WTC11 (cell line): ENCODE measurements around the gene CD2AP. TPM values are rescaled to one million over a fixed set of nuclear protein-coding genes. Genes with fewer than 3 reads are reported as not detected.

ENCODE experiments used
- ATAC-seq: fragments of 200-7000 bp; cut with Tn5 transposase; 2 replicates; pipeline ENCODE4 v1.10.0; 2021; ENCODE audit warnings: mild to moderate bottlenecking, moderate library complexity
- CTCF ChIA-PET: fragments of 300-600 bp; sonication (Branson Sonifier 250); formaldehyde crosslinking; loops from one replicate; lab custom pipeline; 2021; ENCODE audit warnings: antibody characterized with exemption; lab: Charles Lee
- POLR2A ChIA-PET: fragments of 350-600 bp; sonication (Branson Sonifier 250); formaldehyde crosslinking; loops from one replicate; lab custom pipeline; 2021; ENCODE audit warnings: antibody characterized with exemption; lab: Charles Lee
- DNase-seq: peaks from one replicate; pipeline ENCODE4 v3.0.0; 2021; ENCODE audit warnings: low spot score
- H3K27ac Mint-ChIP-seq: 2 replicates; pipeline ENCODE4 v1.8.0; 2021; ENCODE audit warnings: mixed read lengths
- H3K27me3 Mint-ChIP-seq: 2 replicates; pipeline ENCODE4 v1.8.0; 2021; ENCODE audit warnings: low read depth, mild to moderate bottlenecking, moderate library complexity, mixed read lengths
- H3K36me3 Mint-ChIP-seq: 2 replicates; pipeline ENCODE4 v1.8.0; 2021; ENCODE audit warnings: mixed read lengths
- H3K4me1 Mint-ChIP-seq: 2 replicates; pipeline ENCODE4 v1.8.0; 2022; ENCODE audit warnings: mixed read lengths
- H3K4me3 Mint-ChIP-seq: 2 replicates; pipeline ENCODE4 v1.8.0; 2021; ENCODE audit warnings: mild to moderate bottlenecking, moderate library complexity, mixed read lengths
- H3K9me3 Mint-ChIP-seq: 2 replicates; pipeline ENCODE4 v1.8.0; 2021; ENCODE audit warnings: mixed read lengths
- ERG ChIP-seq: fragments of 250-450 bp; sonication (Bioruptor Pico); IDR thresholded peaks from 2 replicates; pipeline ENCODE4 v1.8.0; 2021; ENCODE audit warnings: mild to moderate bottlenecking
- NR1H2 ChIP-seq: sonication (generic); formaldehyde crosslinking; IDR thresholded peaks from 2 replicates; pipeline ENCODE4 v1.9.0; 2021; ENCODE audit warnings: mild to moderate bottlenecking, moderate library complexity, missing genetic modification reagents
- SMAD4 ChIP-seq: sonication (generic); formaldehyde crosslinking; IDR thresholded peaks from 2 replicates; pipeline ENCODE4 v1.8.0; 2022; ENCODE audit warnings: mild to moderate bottlenecking, missing genetic modification reagents
- TEAD1 ChIP-seq: sonication (generic); formaldehyde crosslinking; IDR thresholded peaks from 2 replicates; pipeline ENCODE4 v1.8.0; 2022; ENCODE audit warnings: mild to moderate bottlenecking, missing genetic modification reagents
- ZNF263 ChIP-seq: sonication (generic); formaldehyde crosslinking; IDR thresholded peaks from 2 replicates; pipeline ENCODE4 v1.8.1; 2022; ENCODE audit warnings: low read depth, mild to moderate bottlenecking, moderate library complexity, missing genetic modification reagents
- ZNF416 ChIP-seq: fragments of 250-450 bp; sonication (Bioruptor Pico); IDR thresholded peaks from 2 replicates; pipeline ENCODE4 v1.9.0; 2021; ENCODE audit warnings: mild to moderate bottlenecking, inconsistent platforms
- ZNF425 ChIP-seq: fragments of 250-450 bp; sonication (Bioruptor Pico); conservative IDR thresholded peaks from 2 replicates; pipeline ENCODE4 v1.9.0; 2021; ENCODE audit warnings: mild to moderate bottlenecking
- ZNF532 ChIP-seq: fragments of 250-450 bp; sonication (Bioruptor Pico); IDR thresholded peaks from 2 replicates; pipeline ENCODE4 v1.9.0; 2021; ENCODE audit warnings: mild to moderate bottlenecking, borderline replicate concordance
- ZNF671 ChIP-seq: fragments of 250-450 bp; sonication (Bioruptor Pico); IDR thresholded peaks from 2 replicates; pipeline ENCODE4 v1.8.0; 2021; ENCODE audit warnings: mild to moderate bottlenecking
- total RNA-seq: library from RNA; stranded (reverse); gene quantifications from 3 replicates; pipeline ENCODE4 v1.2.3, GENCODE V29; 2021
- TF ChIP-seq, protein P1 (sequence below): sonication (generic); formaldehyde crosslinking; IDR thresholded peaks from 2 replicates; pipeline ENCODE4 v1.8.1; 2022; ENCODE audit warnings: mild to moderate bottlenecking, missing genetic modification reagents, moderate library complexity, borderline replicate concordance
- TF ChIP-seq, protein P2 (sequence below): sonication (generic); formaldehyde crosslinking; IDR thresholded peaks from 2 replicates; pipeline ENCODE4 v1.8.0; 2022; ENCODE audit warnings: missing genetic modification reagents
- TF ChIP-seq, protein P3 (sequence below): sonication (generic); formaldehyde crosslinking; IDR thresholded peaks from 2 replicates; pipeline ENCODE4 v1.8.1; 2022; ENCODE audit warnings: mild to moderate bottlenecking, moderate library complexity, missing genetic modification reagents

The CD2AP gene
- total RNA-seq, 1 experiment from 2014 or later = 77.0 TPM

DNA sequence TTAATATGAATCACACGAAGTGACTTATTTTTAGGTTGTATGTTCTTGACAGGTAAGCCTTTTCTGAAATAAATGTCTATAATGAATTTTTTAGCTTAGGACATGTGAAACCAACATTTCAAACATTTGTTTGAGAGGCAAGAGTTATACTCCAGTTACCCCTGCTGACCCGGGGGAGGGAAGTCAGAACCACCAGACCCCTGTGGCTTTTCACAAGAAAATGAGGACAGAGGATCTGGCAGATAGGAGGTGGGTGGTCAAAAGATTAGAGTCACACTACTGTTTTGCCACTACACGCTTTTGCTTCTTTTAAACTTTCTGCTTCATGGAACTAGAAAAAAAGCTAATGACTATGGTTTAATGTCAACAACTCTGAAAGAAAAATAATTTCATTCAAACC is 193.3 kb downstream of the CD2AP start:
- peaks cover 26% of the 10 kb centered on the region for H3K4me1 Mint-ChIP-seq
- no peak overlapping the region for H3K27ac Mint-ChIP-seq
- H3K36me3 Mint-ChIP-seq = no peaks in the 10 kb centered on the region
- POLR2A ChIA-PET = no interaction called here
- no peak for DNase-seq
- H3K27me3 Mint-ChIP-seq = no peaks in the 10 kb centered on the region
- H3K9me3 Mint-ChIP-seq = 0 out of 2 replicates have a peak, but pooled peaks cover 2% of the 10 kb centered on the region
- no peak overlapping the region for H3K4me3 Mint-ChIP-seq
- peak; percentile 35; the same call in 1 of the 2 replicates for ATAC-seq
- CTCF ChIA-PET = interaction anchor here (1.3 kb wide), 1 partner anchor 63 kb away, joined by 3 read pairs; no protein-coding TSS in a partner anchor
- no peak for TF ChIP-seq TEAD1
- no peak for TF ChIP-seq ZNF425 (CRISPR knock-in tag)
- no peak for TF ChIP-seq ERG (CRISPR knock-in tag)
- TF ChIP-seq, protein P1, sequence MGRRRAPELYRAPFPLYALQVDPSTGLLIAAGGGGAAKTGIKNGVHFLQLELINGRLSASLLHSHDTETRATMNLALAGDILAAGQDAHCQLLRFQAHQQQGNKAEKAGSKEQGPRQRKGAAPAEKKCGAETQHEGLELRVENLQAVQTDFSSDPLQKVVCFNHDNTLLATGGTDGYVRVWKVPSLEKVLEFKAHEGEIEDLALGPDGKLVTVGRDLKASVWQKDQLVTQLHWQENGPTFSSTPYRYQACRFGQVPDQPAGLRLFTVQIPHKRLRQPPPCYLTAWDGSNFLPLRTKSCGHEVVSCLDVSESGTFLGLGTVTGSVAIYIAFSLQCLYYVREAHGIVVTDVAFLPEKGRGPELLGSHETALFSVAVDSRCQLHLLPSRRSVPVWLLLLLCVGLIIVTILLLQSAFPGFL = no peak
- TF ChIP-seq ZNF263 (CRISPR knock-in tag) = no peak
- TF ChIP-seq ZNF416 (CRISPR knock-in tag) = no peak
- TF ChIP-seq, protein P2, sequence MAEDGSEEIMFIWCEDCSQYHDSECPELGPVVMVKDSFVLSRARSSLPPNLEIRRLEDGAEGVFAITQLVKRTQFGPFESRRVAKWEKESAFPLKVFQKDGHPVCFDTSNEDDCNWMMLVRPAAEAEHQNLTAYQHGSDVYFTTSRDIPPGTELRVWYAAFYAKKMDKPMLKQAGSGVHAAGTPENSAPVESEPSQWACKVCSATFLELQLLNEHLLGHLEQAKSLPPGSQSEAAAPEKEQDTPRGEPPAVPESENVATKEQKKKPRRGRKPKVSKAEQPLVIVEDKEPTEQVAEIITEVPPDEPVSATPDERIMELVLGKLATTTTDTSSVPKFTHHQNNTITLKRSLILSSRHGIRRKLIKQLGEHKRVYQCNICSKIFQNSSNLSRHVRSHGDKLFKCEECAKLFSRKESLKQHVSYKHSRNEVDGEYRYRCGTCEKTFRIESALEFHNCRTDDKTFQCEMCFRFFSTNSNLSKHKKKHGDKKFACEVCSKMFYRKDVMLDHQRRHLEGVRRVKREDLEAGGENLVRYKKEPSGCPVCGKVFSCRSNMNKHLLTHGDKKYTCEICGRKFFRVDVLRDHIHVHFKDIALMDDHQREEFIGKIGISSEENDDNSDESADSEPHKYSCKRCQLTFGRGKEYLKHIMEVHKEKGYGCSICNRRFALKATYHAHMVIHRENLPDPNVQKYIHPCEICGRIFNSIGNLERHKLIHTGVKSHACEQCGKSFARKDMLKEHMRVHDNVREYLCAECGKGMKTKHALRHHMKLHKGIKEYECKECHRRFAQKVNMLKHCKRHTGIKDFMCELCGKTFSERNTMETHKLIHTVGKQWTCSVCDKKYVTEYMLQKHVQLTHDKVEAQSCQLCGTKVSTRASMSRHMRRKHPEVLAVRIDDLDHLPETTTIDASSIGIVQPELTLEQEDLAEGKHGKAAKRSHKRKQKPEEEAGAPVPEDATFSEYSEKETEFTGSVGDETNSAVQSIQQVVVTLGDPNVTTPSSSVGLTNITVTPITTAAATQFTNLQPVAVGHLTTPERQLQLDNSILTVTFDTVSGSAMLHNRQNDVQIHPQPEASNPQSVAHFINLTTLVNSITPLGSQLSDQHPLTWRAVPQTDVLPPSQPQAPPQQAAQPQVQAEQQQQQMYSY (CRISPR knock-in tag) = no peak
- TF ChIP-seq NR1H2 (CRISPR knock-in tag) = no peak
- no peak for TF ChIP-seq ZNF532 (CRISPR knock-in tag)
- TF ChIP-seq SMAD4 = no peak
- TF ChIP-seq, protein P3, sequence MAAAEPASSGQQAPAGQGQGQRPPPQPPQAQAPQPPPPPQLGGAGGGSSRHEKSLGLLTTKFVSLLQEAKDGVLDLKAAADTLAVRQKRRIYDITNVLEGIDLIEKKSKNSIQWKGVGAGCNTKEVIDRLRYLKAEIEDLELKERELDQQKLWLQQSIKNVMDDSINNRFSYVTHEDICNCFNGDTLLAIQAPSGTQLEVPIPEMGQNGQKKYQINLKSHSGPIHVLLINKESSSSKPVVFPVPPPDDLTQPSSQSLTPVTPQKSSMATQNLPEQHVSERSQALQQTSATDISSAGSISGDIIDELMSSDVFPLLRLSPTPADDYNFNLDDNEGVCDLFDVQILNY (CRISPR knock-in tag) = no peak
- no peak for TF ChIP-seq ZNF671
